HUES6 (cell line): ENCODE data around the gene SYK.

Experiments
- H3K27ac ChIP-seq: 2 replicates; pipeline ENCODE4 v1.7.0; 2013; ENCODE audit warnings: low read depth, mild to moderate bottlenecking, low read length, inconsistent platforms
- H3K27me3 ChIP-seq: 2 replicates; pipeline ENCODE4 v1.6.1; 2013; ENCODE audit warnings: low read length; ENCODE audit not compliant: control insufficient read depth, insufficient read depth
- H3K36me3 ChIP-seq: 2 replicates; pipeline ENCODE4 v1.6.1; 2013; ENCODE audit warnings: low read length; ENCODE audit not compliant: control insufficient read depth, insufficient read depth
- H3K4me1 ChIP-seq: 2 replicates; pipeline ENCODE4 v1.6.1; 2013; ENCODE audit warnings: low read length; ENCODE audit not compliant: control insufficient read depth, insufficient read depth
- H3K4me3 ChIP-seq: 2 replicates; pipeline ENCODE4 v1.5.1; 2013; ENCODE audit warnings: low read depth, low read length
- H3K9ac ChIP-seq: one replicate; pipeline ENCODE4 v1.6.1; 2013; ENCODE audit warnings: mild to moderate bottlenecking, low read length
- H3K9me3 ChIP-seq: 2 replicates; pipeline ENCODE4 v1.6.1; 2013; ENCODE audit warnings: low read depth, low read length; ENCODE audit not compliant: control insufficient read depth, insufficient read depth

Gene SYK

GRCh38 chr9:90894986-90895687 lies 93.5 kb downstream of the SYK start:
- H3K36me3 ChIP-seq, result no peaks in the 10 kb centered on the region

GRCh38 chr9:90895786-90896185 lies 94.2 kb downstream of the SYK start:
- H3K4me1 ChIP-seq, result peaks cover 42% of the 10 kb centered on the region
- no peak overlapping the region for H3K9ac ChIP-seq
- no peaks in the 10 kb centered on the region for H3K9me3 ChIP-seq
- no peak overlapping the region for H3K4me3 ChIP-seq
- no peaks in the 10 kb centered on the region for H3K27me3 ChIP-seq
- no peak overlapping the region for H3K27ac ChIP-seq
- no peaks in the 10 kb centered on the region for H3K36me3 ChIP-seq

More at GRCh38 chr9:90894986-90895687, 93.5 kb downstream of the SYK start:
- Histone ChIP-seq H3K4me1 (peaks cover 49% of the 10 kb centered on the region), H3K4me3 (no peak overlapping the region), H3K27ac (no peak overlapping the region), H3K27me3 (no peaks in the 10 kb centered on the region), H3K9me3 (no peaks in the 10 kb centered on the region), H3K9ac (no peak overlapping the region)

- H3K27me3 ChIP-seq, result no peaks in the 10 kb centered on the region
- H3K36me3 ChIP-seq, result no peaks in the 10 kb centered on the region
- peaks cover 42% of the 10 kb centered on the region for H3K4me1 ChIP-seq
- H3K9ac ChIP-seq, result no peak overlapping the region
- no peak overlapping the region for H3K27ac ChIP-seq
- no peaks in the 10 kb centered on the region for H3K9me3 ChIP-seq
- no peak overlapping the region for H3K4me3 ChIP-seq
These were observed 94.6 kb downstream of the SYK start for GRCh38 chr9:90896231-90896630.

- H3K27ac ChIP-seq, result no peak overlapping the region
- peaks cover 10% of the 10 kb centered on the region for H3K9me3 ChIP-seq
- H3K27me3 ChIP-seq, result no peaks in the 10 kb centered on the region
- H3K4me1 ChIP-seq, result peaks cover 22% of the 10 kb centered on the region
- H3K9ac ChIP-seq, result no peak overlapping the region
- H3K36me3 ChIP-seq, result no peaks in the 10 kb centered on the region
- no peak overlapping the region for H3K4me3 ChIP-seq
These were observed 96.6 kb downstream of the SYK start for GRCh38 chr9:90898228-90898627.

GRCh38 chr9:90899287-90899686 lies 97.7 kb downstream of the SYK start:
- H3K9ac ChIP-seq, result no peak overlapping the region
- H3K27ac ChIP-seq, result no peak overlapping the region
- no peak overlapping the region for H3K4me3 ChIP-seq
- peaks cover 10% of the 10 kb centered on the region for H3K9me3 ChIP-seq
- H3K27me3 ChIP-seq, result no peaks in the 10 kb centered on the region
- no peaks in the 10 kb centered on the region for H3K36me3 ChIP-seq
- H3K4me1 ChIP-seq, result peaks cover 16% of the 10 kb centered on the region

- Histone ChIP-seq H3K27ac (no peak overlapping the region), H3K4me1 (peaks cover 14% of the 10 kb centered on the region), H3K36me3 (no peaks in the 10 kb centered on the region), H3K27me3 (no peaks in the 10 kb centered on the region), H3K9ac (no peak overlapping the region), H3K9me3 (peaks cover 10% of the 10 kb centered on the region), H3K4me3 (no peak overlapping the region)
These were observed 98.5 kb downstream of the SYK start for GRCh38 chr9:90900130-90900529.

GRCh38 chr9:90901933-90902332 lies 100.3 kb downstream of the SYK start:
- H3K27me3 ChIP-seq, result no peaks in the 10 kb centered on the region
- H3K9ac ChIP-seq, result no peak overlapping the region
- peaks cover 17% of the 10 kb centered on the region for H3K9me3 ChIP-seq
- no peak overlapping the region for H3K4me3 ChIP-seq
- no peak overlapping the region for H3K27ac ChIP-seq
- no peaks in the 10 kb centered on the region for H3K36me3 ChIP-seq
- no peaks in the 10 kb centered on the region for H3K4me1 ChIP-seq

- Histone ChIP-seq H3K27me3 (no peaks in the 10 kb centered on the region), H3K4me1 (no peaks in the 10 kb centered on the region), H3K36me3 (no peaks in the 10 kb centered on the region), H3K4me3 (no peak overlapping the region), H3K9ac (no peak overlapping the region), H3K9me3 (peaks cover 19% of the 10 kb centered on the region), H3K27ac (no peak overlapping the region)
These were observed 102.3 kb downstream of the SYK start for GRCh38 chr9:90903766-90904424.

- Histone ChIP-seq H3K4me3 (no peak overlapping the region), H3K9me3 (peaks cover 21% of the 10 kb centered on the region), H3K4me1 (no peaks in the 10 kb centered on the region), H3K36me3 (no peaks in the 10 kb centered on the region), H3K27ac (no peak overlapping the region), H3K27me3 (no peaks in the 10 kb centered on the region), H3K9ac (no peak overlapping the region)
These were observed 103.3 kb downstream of the SYK start for GRCh38 chr9:90904706-90905478.

GRCh38 chr9:90905822-90906221 lies 104.2 kb downstream of the SYK start:
- Histone ChIP-seq H3K36me3 (no peaks in the 10 kb centered on the region), H3K27ac (no peak overlapping the region), H3K9me3 (peaks cover 23% of the 10 kb centered on the region), H3K27me3 (no peaks in the 10 kb centered on the region), H3K4me3 (no peak overlapping the region), H3K4me1 (no peaks in the 10 kb centered on the region), H3K9ac (no peak overlapping the region)
